ENCODE results near the gene PDZD11.
"Not testable (repeated sequence)": the region's sequence is repeated elsewhere in the genome, so short reads cannot be mapped to it uniquely, and the experiment has no call there.

The PDZD11 gene, protein sequence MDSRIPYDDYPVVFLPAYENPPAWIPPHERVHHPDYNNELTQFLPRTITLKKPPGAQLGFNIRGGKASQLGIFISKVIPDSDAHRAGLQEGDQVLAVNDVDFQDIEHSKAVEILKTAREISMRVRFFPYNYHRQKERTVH

DNA sequence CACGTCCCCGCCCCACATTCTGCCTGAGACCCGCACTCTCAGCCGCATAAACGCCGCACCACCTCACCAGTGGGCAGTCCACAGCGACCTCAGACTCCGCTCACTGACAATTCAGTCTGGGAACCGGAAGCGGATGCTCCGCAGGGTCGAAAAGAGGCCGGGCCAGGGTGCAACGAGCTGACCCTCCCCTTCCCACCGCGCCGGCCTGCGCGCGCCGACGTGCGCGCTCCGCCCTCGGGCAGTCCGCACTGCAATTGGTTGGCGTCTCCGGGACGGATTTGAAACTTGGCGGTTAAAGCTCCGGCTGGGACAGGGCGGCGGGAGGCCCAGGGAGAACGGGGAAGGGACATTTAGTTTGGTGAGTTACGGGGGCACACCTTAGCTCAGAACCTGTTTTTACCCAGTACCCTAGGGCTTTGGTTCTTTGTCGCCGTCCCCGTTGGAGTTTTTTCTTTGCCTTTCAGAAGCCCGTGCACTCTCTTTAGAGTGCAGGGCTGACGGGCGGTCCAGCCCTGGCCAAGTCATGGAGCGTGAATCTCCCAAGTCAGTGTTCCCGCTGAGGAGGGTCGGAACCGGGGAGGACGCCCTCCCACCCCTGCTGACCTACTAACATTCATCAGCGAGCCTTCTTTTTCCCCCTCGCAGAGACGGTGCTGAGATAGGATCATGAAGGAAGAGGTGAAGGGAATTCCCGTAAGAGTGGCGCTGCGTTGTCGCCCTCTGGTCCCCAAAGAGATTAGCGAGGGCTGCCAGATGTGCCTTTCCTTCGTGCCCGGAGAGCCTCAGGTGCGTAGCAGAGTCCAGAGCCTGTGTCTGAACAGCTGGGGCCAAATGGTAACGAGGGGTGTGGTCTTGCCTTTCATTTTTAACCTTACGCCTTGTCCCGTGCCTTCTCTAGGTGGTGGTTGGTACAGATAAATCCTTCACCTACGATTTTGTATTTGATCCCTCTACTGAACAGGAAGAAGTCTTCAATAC, at the start of gene PDZD11, which contains the start of gene KIF4A:
PDZD11 (minus strand) TSS at position 135 of the 978 bp plus-strand sequence. CDS start 586 bp downstream, outside the sequence.
KIF4A (plus strand) TSS at position 312 of the 978 bp plus-strand sequence; CDS start at position 667, 355 bp downstream.
- peak; percentile 93 for DNase-seq (ENCODE audit: low read depth, low spot score)

DNA sequence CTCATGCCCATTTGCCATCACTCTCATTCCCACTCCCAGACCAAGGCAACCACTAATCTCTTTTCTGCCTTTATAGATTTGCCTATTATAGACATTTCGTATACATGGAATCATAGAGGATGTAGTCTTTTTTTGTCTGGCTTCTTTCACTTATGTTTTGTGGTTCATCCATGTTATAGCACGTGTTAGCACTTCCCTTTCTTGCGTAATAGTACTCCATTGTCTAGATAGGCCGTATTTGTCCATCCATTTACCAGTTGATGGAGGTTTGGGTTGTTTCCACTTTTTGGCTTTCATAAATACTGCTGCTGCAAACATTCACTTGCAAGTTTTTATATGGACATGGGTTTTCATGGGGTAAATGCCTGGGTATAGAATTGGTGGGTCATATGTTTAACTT, 48.6 kb upstream of the PDZD11 start:
- DNase-seq (ENCODE audit: low read depth, low spot score), result no peak

DNA sequence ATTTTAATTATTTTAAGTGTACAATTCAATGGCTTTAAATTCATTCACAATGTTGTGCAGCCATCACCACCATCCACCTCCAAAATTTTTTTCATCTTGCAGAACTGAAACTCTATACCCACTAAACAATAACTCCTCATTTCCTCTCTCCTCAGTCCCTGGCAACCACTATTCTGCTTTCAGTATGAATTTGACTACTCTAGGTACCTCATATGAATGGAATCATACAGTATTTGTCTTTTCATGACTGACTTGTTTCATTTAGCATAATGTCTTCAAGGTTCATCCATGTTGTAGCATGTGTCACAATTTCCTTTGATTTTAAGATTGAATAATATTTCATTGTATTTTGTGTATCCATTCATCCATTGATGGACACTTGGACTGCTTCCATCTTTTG, 47.0 kb upstream of the PDZD11 start:
- no peak for DNase-seq (ENCODE audit: low read depth, low spot score)

DNA sequence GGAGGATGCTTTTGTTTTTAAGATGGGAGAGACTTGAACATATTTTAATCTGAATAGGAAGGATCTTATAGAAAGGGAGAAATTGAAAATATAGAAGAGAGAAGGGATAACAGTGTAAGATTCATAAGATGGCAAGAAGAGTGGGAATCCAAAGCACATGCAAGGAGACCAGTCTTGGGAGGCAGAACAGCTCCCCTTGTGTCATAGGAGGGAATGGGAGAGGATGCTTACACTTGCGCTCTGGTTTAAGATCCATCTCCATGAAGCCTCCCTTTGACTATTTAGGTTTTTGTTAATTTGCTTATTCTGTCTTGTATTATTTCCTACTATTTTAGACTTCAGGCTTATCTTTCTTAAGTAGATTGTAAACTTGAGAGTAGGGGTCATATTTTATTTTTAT, 42.9 kb upstream of the PDZD11 start:
- no peak for DNase-seq (ENCODE audit: low read depth, low spot score)

DNA sequence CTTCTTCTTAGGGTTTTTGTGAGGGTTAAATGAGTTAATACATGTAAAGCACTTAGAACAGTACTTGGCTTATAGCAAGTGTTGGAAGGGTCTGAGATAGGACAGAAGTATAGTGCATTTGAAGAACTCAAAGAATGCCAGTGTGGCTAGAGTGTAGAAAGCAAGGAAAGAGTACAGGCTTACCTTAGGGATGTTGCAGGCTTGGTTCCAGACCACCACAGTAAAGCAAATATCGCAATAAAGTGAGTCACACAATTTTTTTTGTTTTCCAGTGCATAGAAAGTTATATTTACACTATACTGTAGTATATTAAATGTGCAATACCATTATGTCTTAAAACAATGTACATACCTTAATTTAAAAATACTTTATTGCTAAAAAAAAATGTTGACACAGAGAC, 41.4 kb upstream of the PDZD11 start:
- peak; percentile 21 for DNase-seq (ENCODE audit: low read depth, low spot score)

DNA sequence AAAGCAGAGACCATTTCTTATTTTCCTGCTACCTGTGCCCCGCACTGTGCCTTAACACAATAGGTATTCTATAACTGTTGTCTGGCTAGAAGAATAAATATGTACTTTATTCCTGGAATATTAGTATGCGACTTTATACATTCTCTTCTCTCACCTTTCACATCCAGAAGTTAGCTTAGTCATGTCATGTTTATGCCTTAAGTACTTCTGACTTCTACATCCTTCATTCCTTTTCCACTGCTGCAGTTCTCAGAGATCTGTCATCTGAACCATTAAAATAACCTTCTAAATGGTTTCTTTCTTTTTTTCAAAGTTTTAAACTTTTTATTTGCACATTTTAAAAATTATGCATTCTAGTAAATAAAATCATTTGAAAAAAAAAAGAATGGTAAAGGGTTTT, 34.6 kb upstream of the PDZD11 start:
- DNase-seq (ENCODE audit: low read depth, low spot score), result no peak

DNA sequence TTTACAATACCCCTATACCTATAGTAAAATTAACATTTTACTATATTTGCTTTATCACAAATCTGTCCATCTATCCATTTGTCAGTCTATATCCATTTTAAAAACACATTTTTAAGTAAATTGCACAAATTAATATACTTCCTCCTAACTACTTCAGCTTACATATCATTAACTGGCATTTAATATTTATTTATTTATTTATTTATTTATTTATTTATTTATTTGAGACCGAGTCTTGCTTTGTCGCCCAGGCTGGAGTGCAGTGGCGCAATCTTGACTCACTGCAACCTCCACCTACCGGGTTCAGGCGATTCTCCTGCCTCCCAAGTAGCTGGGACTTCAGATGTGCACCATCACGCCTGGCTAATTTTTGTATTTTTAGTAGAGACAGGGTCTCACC, 33.9 kb upstream of the PDZD11 start:
- not testable (repeated sequence) for DNase-seq (ENCODE audit: low read depth, low spot score)

DNA sequence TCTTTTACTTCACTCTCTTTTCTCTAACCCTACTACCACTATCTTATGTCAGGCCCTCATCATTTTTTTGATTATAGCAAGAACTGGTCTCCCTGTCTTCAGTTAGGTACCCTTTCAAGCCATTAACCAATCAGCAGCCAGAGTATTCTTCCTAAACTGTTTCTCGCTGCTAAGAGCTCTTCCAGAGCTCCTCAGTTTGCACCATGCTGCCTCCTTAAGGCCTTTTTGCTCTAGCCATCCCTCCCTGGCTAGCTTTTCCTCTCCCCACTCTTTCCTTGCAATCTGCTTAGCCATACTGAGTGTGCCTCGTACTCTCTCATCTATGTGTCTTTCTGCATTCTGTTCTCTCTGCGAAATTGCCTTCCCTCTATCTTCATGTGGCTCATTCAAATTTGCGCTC, 33.1 kb upstream of the PDZD11 start:
- DNase-seq (ENCODE audit: low read depth, low spot score), result no peak

DNA sequence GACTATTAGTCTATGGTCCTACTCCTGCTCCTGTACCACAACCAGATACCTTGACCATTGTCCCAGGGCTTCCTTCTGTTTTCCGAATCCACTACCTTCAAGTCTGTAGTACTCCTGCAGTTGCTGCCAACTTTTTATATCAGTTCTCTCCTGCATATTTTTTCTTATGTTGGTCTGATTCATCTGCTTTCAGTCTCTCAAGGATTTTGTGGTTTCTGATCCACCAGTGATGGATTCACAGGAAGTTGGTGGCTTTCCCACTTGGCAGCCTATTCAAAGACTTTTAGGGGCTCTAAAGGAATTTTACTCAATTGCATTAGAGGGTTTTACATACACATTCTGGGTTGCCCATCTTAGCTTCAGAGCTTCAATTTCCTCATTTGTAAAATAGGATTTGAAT, 23.8 kb upstream of the PDZD11 start:
- peak; percentile 45 for DNase-seq (ENCODE audit: low read depth, low spot score)

DNA sequence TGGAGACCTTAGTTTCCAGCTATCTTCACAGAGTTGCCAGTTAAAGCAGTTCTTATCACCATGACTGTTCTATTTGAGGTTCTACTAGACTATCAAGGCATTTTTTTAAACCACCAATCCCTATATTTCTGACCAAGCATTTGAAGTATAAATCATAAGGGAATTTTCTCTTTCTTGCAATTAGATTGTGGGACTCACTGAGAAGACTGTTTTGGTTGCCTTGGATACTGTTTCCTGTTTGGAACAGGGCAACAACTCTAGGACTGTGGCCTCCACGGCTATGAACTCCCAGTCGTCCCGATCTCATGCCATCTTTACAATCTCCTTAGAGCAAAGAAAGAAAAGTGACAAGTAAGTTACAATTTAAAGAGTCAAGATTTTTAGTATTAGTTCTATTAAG, 12.0 kb upstream of the PDZD11 start:
- peak; percentile 44 for DNase-seq (ENCODE audit: low read depth, low spot score)

DNA sequence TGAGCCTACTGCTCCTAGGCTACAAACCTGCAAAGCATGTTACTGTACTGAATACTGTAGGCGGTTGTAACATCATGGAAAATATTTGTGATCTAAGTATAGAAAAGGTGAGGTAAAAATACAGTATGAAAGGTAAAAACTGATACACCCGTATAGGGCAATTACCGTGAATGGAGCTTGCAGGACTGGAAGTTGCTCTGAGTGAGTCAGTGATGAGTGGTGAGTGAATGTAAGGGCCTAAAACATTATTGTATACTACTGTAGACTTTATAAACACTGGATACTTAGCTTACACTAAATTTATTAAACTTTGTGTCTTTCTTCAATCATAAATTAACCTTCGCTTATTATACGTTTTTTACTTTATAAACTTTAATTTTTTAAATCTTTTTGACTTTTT, 3.9 kb upstream of the PDZD11 start:
- no peak for DNase-seq (ENCODE audit: low read depth, low spot score)

DNA sequence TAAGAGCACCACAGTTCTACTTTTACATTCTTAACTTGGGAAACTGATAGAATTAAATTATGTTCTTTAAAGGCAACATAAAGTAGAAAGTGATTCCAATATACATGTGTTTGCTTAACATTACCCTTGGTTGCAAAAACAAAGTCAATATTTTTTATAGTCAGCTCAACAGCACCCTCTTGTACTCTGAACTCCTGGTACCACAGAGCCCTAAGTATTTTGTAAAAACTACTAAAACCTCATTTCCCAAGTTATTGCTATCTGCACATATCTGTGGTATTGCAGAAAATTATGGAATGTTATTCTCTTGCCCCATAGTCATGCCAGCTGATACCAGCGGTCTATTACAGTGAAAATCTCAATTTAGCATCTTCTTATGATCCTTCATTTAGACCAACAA, 3.1 kb upstream of the PDZD11 start:
- no peak for DNase-seq (ENCODE audit: low read depth, low spot score)

DNA sequence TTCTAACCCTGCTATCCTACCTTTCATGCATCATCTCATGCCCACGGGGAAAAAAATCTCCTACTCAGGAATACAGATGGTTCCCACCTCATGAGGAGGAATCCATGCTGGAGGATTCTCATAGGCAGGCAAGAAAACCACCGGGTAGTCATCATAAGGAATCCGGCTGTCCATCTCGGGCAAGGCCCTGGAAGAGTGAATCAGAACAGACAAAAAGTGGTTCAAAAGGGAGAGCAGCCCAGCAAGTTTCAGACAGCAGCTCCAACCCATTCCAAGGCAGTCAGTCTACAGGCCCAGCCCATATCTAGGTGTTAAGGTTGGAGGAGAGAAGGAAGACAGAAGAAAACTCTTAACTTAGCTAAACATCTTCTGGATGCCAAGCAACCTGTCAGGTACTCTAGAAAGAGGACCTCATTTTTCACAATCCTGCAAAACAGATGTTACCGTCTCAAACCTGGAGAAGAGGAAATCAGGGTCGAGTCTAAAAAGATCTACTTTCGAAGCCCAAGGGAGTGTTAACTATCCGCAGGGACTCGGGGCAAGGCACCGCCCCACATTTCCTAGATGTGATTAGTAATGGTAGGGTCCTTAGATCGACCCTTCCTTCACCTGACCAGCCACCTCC, 447 bp downstream of the PDZD11 start:
- no peak for DNase-seq (ENCODE audit: low read depth, low spot score)

DNA sequence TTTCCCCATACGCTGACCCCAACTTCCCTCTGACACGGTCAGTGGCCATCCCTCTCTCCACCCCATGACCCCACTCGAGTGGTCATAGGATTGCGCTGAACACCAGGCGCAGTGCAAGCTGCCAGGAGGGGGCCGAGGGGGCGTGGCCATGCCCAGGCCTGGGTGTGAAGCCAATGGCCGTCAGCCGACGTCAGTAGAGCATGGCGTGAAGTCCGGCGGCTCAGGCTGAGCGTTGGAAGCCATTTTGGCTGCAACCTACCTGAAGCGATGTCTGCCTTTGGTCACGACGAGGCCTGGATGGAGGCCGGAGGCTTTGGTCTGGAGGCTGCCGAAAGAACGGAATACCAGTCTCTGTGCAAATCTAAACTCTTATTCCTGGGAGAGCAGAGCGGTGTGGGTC, 7.8 kb downstream of the PDZD11 start, which contains the start of gene RAB41:
RAB41 (plus strand) TSS at position 222 of the 400 bp plus-strand sequence; CDS start at position 268, 46 bp downstream.
- no peak for DNase-seq (ENCODE audit: low read depth, low spot score)

DNA sequence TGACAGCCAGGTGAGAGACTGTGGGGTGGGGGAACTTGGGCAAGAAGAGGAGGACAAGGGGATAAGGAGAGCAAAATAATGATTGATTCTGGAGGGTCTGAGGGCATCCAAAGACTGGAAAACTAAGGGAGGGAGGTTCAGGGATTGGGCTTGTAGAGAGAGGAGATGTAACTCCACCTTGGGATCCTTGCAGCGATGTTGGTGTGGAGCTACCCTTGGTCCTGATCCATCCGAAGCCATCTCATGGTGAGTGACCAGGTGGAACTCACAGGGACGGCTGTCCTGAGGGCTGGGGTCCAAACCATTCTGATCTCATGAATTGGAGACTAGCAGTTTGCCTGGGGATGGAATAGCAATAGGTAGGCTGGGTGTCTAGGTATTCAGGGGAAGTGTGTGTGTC, 9.2 kb downstream of the PDZD11 start:
- no peak for DNase-seq (ENCODE audit: low read depth, low spot score)

DNA sequence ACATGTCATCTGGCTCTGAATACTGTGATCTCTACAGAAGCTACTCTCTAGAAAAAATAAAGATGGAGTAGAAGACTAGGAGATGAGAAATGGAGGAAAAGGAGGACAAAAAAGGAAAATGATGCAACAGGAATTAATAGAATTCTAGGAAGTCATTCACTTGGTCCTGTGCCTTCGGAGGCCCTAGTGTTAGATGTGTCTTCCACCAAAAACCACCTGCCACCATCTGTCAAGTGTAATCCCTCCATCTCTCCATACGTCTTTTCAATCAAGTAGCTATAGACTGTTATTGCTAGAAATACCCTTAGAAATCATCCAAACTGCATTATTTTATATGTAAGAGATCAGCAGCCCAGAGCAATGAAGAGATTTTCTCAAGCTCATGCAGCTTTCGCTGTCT, 10.6 kb downstream of the PDZD11 start:
- DNase-seq (ENCODE audit: low read depth, low spot score), result no peak

DNA sequence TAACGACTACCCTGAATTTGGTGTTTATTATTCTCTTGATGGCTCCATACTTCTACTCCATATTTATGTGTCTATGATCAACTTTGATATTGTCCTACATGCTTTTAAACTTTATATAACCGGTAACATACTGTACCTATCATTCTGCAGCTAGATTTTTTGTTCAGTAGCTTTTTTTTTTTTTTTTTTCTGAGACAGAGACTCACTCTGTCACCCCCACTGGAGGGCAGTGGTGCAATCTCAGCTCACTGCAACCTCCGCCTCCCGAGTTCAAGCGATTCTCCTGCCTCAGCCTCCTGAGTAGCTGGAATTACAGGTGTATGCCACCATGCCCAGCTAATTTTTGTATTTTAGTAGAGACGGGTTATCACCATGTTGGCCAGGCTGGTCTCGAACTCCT, 15.7 kb downstream of the PDZD11 start:
- not testable (repeated sequence) for DNase-seq (ENCODE audit: low read depth, low spot score)

DNA sequence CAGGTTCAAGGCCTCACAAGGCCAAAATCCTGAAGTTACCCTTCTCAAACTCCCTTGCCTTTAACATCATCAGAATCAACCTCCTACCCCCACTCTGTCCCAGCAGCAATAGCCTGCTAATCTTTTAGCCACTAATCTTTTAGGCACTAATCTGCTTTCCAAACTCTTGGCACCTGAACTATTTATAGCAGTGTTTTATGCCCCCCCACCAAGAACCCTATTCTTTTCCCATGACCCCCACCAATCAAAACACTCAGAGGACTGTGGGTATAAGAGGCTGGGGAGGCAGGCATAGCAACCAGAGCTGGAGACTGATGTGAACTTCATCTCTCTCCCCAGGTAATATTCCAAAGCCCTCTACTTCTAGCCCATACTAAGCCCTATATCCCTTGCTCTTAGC, 21.7 kb downstream of the PDZD11 start, which contains the start of gene ARR3:
ARR3 (plus strand) TSS at position 301 of the 400 bp plus-strand sequence. CDS start 1,052 bp downstream, outside the sequence.
- no peak for DNase-seq (ENCODE audit: low read depth, low spot score)

DNA sequence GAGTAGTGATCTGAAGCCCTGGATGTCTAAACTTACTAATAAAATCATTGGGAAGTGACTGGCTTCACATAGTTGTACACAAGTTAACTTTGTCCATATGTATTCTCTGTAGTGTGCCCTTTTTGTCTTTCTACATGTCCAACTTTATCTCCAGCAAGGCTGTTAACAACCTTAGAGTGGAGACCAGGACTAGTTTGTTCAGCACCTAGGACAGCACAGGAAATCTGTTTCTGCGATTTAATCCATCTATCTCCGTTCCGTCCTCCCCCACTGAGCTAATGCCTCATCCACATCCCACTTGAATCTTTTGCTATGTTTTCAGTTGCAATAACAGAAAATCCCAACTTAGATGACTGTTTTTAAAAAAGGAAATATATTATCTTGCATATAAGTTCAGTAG, 24.9 kb downstream of the PDZD11 start:
- peak; percentile 7 for DNase-seq (ENCODE audit: low read depth, low spot score)

DNA sequence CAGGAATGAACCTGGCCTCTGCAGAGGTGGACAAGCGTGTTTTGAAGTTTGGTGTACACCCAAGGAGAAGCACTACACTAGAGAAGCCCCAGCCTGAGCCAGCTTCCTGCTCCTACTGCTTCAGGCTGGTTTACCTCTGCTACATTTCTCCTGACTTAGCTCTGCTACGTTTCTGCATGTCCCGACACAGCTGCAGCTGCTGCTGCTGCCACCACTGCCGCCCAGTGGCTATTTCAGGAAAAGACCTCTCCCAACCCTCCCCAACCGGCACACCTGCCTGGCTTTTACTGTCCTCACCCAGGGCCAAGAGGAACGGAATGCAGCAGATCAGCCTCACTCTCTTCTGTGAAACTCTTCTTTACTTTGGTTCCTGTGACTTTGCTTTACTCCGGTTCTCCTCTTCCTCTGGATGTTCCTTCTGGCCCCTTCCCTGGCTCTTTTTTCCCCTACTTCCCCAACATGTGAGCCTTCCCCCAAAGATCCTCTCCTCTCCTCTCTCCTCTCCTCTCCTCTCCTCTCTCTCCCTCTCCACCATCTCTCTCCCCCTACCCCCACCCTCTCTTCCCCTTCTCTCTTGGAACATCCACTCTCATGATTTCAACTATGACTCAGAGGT, 26.7 kb downstream of the PDZD11 start:
- peak; percentile 61 for DNase-seq (ENCODE audit: low read depth, low spot score)

DNA sequence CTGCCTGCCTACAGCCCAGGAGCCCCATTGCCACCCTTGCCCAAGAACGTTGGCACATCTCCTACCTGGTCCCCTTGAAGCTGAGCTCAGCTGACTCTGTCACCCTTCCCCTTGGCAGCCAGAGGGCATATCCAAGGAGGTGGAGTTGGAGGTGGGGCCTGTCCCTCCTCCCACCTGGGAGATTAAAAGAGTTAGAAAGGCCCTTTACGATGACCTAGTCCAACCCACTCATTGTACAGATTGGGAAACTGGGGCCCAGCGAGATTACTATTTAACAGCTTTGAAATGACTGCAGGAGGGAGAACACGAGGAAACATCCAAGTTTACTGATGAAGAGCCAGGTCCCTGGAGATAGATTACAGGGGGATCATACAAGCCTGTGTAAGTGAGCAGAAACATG, 29.6 kb downstream of the PDZD11 start, which contains the start of gene P2RY4:
P2RY4 (minus strand) TSS at position 101 of the 400 bp plus-strand sequence. CDS start 580 bp downstream, outside the sequence.
- no peak for DNase-seq (ENCODE audit: low read depth, low spot score)
